ENCODE data around the gene UQCRQ.

DNA sequence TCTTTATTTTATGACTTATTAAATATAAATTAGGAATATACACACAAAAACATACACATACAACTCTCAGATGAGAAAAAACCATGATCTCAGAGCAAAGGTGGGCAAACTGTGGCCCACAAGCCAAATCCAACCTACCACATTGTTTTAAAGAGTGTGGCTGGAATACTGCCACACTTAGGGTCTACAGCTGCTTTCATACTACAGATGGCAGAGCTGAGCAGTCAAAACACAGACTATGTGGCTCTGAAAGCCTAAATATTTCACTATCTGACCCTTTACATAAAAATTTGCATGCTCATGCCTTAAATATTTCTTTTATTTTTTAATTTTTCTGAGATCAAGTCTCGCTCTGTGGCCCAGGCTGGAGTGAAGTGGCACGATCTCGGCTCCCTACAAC, 35.3 kb downstream of the UQCRQ start:
- no peak for TF ChIP-seq POLR2A (IDR thresholded peaks at IDR 0.05)
- TF ChIP-seq, protein P1, sequence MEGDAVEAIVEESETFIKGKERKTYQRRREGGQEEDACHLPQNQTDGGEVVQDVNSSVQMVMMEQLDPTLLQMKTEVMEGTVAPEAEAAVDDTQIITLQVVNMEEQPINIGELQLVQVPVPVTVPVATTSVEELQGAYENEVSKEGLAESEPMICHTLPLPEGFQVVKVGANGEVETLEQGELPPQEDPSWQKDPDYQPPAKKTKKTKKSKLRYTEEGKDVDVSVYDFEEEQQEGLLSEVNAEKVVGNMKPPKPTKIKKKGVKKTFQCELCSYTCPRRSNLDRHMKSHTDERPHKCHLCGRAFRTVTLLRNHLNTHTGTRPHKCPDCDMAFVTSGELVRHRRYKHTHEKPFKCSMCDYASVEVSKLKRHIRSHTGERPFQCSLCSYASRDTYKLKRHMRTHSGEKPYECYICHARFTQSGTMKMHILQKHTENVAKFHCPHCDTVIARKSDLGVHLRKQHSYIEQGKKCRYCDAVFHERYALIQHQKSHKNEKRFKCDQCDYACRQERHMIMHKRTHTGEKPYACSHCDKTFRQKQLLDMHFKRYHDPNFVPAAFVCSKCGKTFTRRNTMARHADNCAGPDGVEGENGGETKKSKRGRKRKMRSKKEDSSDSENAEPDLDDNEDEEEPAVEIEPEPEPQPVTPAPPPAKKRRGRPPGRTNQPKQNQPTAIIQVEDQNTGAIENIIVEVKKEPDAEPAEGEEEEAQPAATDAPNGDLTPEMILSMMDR (IDR thresholded peaks at IDR 0.05): no peak

Measured in testis (tissue), 2 donors.